GM21360 (cell line): Measurements from ENCODE around the gene MBNL1.

Experiments
- ATAC-seq: cut with Tn5 transposase; IDR thresholded peaks from one replicate; pipeline ENCODE4 v1.9.1; 2021; ENCODE audit warnings: mild to moderate bottlenecking, moderate library complexity; ENCODE audit not compliant: unreplicated experiment

MBNL1 gene

GRCh38 chr3:152295344-152295743 lies 26.6 kb downstream of the MBNL1 start:
- no peak for ATAC-seq

GRCh38 chr3:152295806-152296205 lies 27.1 kb downstream of the MBNL1 start:
- ATAC-seq = no peak

- ATAC-seq = no peak
Measured at GRCh38 chr3:152296382-152296781, 27.7 kb downstream of the MBNL1 start.

- ATAC-seq = no peak
Measured at GRCh38 chr3:152296971-152297370, 28.2 kb downstream of the MBNL1 start.

GRCh38 chr3:152298393-152299248 lies 29.9 kb downstream of the MBNL1 start:
- ATAC-seq = peak; percentile 42

GRCh38 chr3:152299249-152299976 lies 30.7 kb downstream of the MBNL1 start:
- no peak for ATAC-seq

GRCh38 chr3:152300029-152300731 lies 31.5 kb downstream of the MBNL1 start:
- ATAC-seq = no peak

- peak; percentile 32 for ATAC-seq
Measured at GRCh38 chr3:152301745-152302181, 33.0 kb downstream of the MBNL1 start.

- peak; percentile 74 for ATAC-seq
Measured at GRCh38 chr3:152302521-152303021, 33.8 kb downstream of the MBNL1 start.

- no peak for ATAC-seq
Measured at GRCh38 chr3:152304160-152304559, 35.4 kb downstream of the MBNL1 start.

- no peak for ATAC-seq
Measured at GRCh38 chr3:152305075-152305474, 36.3 kb downstream of the MBNL1 start.

- no peak for ATAC-seq
Measured at GRCh38 chr3:152307829-152308474, 39.2 kb downstream of the MBNL1 start.

- ATAC-seq = no peak
Measured at GRCh38 chr3:152308475-152308844, 39.7 kb downstream of the MBNL1 start.

- no peak for ATAC-seq
Measured at GRCh38 chr3:152309031-152309430, 40.3 kb downstream of the MBNL1 start.

GRCh38 chr3:152309535-152310307 lies 41.0 kb downstream of the MBNL1 start:
- no peak for ATAC-seq

GRCh38 chr3:152313430-152313829 lies 44.7 kb downstream of the MBNL1 start:
- no peak for ATAC-seq

- ATAC-seq = no peak
Measured at GRCh38 chr3:152313914-152314313, 45.2 kb downstream of the MBNL1 start.

GRCh38 chr3:152314677-152315353 lies 46.1 kb downstream of the MBNL1 start:
- no peak for ATAC-seq

GRCh38 chr3:152315623-152316022 lies 46.9 kb downstream of the MBNL1 start:
- ATAC-seq = no peak
